ENCODE results near the gene UBALD1.

DNA sequence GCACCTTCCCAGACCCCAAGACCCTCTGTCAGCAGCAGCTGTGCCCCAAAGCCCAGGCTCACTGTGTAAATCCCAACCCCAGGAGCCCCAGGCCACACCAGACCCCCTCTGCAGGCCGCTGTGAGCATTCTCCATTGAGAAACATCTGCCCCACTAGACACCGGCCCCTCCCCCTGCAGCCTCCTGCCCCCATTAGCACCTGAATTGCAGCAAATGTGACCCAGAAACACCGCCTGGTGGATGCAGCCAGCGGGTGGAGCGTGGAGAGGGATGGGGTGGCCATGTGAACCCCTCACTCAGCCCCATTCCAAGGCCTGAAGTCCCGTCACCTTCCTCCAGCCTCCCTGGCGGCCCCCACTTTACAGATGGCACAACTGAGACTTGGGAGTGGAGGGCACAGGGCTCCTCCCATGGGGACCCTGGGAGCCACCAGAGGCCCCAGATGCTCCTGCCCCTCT is 2.2 kb downstream of the UBALD1 start:
- TF ChIP-seq, protein P1, sequence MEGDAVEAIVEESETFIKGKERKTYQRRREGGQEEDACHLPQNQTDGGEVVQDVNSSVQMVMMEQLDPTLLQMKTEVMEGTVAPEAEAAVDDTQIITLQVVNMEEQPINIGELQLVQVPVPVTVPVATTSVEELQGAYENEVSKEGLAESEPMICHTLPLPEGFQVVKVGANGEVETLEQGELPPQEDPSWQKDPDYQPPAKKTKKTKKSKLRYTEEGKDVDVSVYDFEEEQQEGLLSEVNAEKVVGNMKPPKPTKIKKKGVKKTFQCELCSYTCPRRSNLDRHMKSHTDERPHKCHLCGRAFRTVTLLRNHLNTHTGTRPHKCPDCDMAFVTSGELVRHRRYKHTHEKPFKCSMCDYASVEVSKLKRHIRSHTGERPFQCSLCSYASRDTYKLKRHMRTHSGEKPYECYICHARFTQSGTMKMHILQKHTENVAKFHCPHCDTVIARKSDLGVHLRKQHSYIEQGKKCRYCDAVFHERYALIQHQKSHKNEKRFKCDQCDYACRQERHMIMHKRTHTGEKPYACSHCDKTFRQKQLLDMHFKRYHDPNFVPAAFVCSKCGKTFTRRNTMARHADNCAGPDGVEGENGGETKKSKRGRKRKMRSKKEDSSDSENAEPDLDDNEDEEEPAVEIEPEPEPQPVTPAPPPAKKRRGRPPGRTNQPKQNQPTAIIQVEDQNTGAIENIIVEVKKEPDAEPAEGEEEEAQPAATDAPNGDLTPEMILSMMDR (conservative IDR thresholded peaks at IDR 0.05 in 1 of 2, IDR thresholded peaks at IDR 0.05 in 1 of 2; ENCODE audit: low read depth in 1 of 2, low read length in 2 of 2), result peak in 1 of 2 donors; percentile 10
- no peak for TF ChIP-seq EZH2 (IDR thresholded peaks at IDR 0.05; ENCODE audit: low read length, missing control alignments)

Measured in fibroblast of lung (primary cell).